HepG2 (cell line): ENCODE results near the gene CSH1. TPM values are rescaled to one million over a fixed set of nuclear protein-coding genes. Genes with fewer than 3 reads are reported as not detected.
A peak's percentile ranks its signal among the peaks of the same experiment; 100 is the strongest.

ENCODE experiments used
- ATAD3A ChIP-seq: sonication (generic); formaldehyde crosslinking; IDR thresholded peaks from 2 replicates; pipeline ENCODE4 v1.4.0; 2020; ENCODE audit warnings: missing genetic modification reagents
- FIP1L1 ChIP-seq: fragments of 200-400 bp; formaldehyde crosslinking; IDR thresholded peaks from 2 replicates; pipeline ENCODE4 v1.6.1; 2018; ENCODE audit warnings: low read depth, mild to moderate bottlenecking, low read length, moderate library complexity, borderline replicate concordance; ENCODE audit not compliant: insufficient read depth
- HNF4A ChIP-seq: sonication (generic); formaldehyde crosslinking; IDR thresholded peaks from 2 replicates; pipeline ENCODE4 v1.4.0; 2020; ENCODE audit warnings: missing genetic modification reagents
- KAT8 ChIP-seq: IDR thresholded peaks from 2 replicates; pipeline ENCODE4 v1.6.1; 2016; ENCODE audit warnings: missing genetic modification reagents, missing compliant biosample characterization
- NCOR1 ChIP-seq: fragments of 200-600 bp; sonication (generic); IDR thresholded peaks from 2 replicates; pipeline ENCODE4 v1.7.0; 2017; ENCODE audit warnings: antibody characterized with exemption, low read length, borderline replicate concordance
- NFRKB ChIP-seq: fragments of 450-650 bp; IDR thresholded peaks from 2 replicates; pipeline ENCODE4 v1.6.1; 2017
- PCBP2 ChIP-seq: fragments of 200-400 bp; formaldehyde crosslinking; optimal IDR thresholded peaks from 2 replicates; pipeline ENCODE3; 2018; ENCODE audit warnings: low read length, low read depth; ENCODE audit not compliant: poor library complexity, severe bottlenecking
- TBP ChIP-seq: sonication (generic); formaldehyde crosslinking; IDR thresholded peaks from 2 replicates; pipeline ENCODE4 v1.5.0; 2020; ENCODE audit warnings: missing genetic modification reagents
- YY1 ChIP-seq: IDR thresholded peaks from 2 replicates; pipeline ENCODE4 v1.6.1; 2011; ENCODE audit warnings: low read length, low read depth, moderate library complexity, mild to moderate bottlenecking; ENCODE audit not compliant: insufficient read depth, insufficient replicate concordance
- ZNF232 ChIP-seq: sonication (generic); formaldehyde crosslinking; IDR thresholded peaks from 2 replicates; pipeline ENCODE4 v1.4.0; 2020; ENCODE audit warnings: missing genetic modification reagents, borderline replicate concordance
- ZNF451 ChIP-seq: sonication (generic); formaldehyde crosslinking; IDR thresholded peaks from 2 replicates; pipeline ENCODE4 v1.5.0; 2020; ENCODE audit warnings: mild to moderate bottlenecking, missing genetic modification reagents
- ZNF674 ChIP-seq: sonication (generic); formaldehyde crosslinking; IDR thresholded peaks from 2 replicates; pipeline ENCODE4 v1.5.0; 2020; ENCODE audit warnings: low read depth, mild to moderate bottlenecking, missing genetic modification reagents
- ZNF713 ChIP-seq: sonication (generic); formaldehyde crosslinking; IDR thresholded peaks from 2 replicates; pipeline ENCODE4 v1.4.0; 2020; ENCODE audit warnings: mild to moderate bottlenecking, missing genetic modification reagents
- ZNF772 ChIP-seq: sonication (generic); formaldehyde crosslinking; IDR thresholded peaks from 2 replicates; pipeline ENCODE4 v1.5.0; 2020; ENCODE audit warnings: mild to moderate bottlenecking, missing genetic modification reagents
- polyA plus RNA-seq, 8 experiments: library from polyadenylated mRNA; depleted of rRNA in 3 of 8; stranded (reverse) in 7 of 8; unstranded in 1 of 8; fragments of >200 nt; fragmentation: Illumina TruSeq in 4 of 8; extraction: Trizol in 4 of 8; gene quantifications; 2 replicates each; pipeline versions ENCODE4 v1.2.1 to v1.2.3, GENCODE V29; 2011 to 2016; ENCODE audit warnings: low read depth in 4 of 8, missing spikeins in 1 of 8, mixed read lengths in 1 of 8; ENCODE audit not compliant: insufficient read depth in 1 of 8
- total RNA-seq, 5 experiments: library from RNA; depleted of rRNA; stranded (reverse); fragments of >200 nt; fragmentation: Illumina TruSeq; extraction: Trizol; gene quantifications; 2 replicates each; pipeline ENCODE4 v1.2.3, GENCODE V29; 2016; ENCODE audit warnings: low read depth in 1 of 5
- TF ChIP-seq, protein P1 (sequence below): sonication (generic); formaldehyde crosslinking; IDR thresholded peaks from 2 replicates; pipeline ENCODE4 v1.5.0; 2020; ENCODE audit warnings: mild to moderate bottlenecking, missing genetic modification reagents, borderline replicate concordance
- TF ChIP-seq, protein P2 (sequence below): IDR thresholded peaks from 2 replicates; pipeline ENCODE4 v1.6.1; 2016
- TF ChIP-seq, protein P3 (sequence below): sonication (generic); formaldehyde crosslinking; IDR thresholded peaks from 2 replicates; pipeline ENCODE4 v1.4.0; 2020; ENCODE audit warnings: mild to moderate bottlenecking, missing genetic modification reagents
- TF ChIP-seq, protein P4 (sequence below): sonication (generic); formaldehyde crosslinking; IDR thresholded peaks from 2 replicates; pipeline ENCODE4 v1.8.0; 2022; ENCODE audit warnings: missing genetic modification reagents, mild to moderate bottlenecking, moderate library complexity, borderline replicate concordance

The CSH1 gene
- total and polyA plus RNA-seq, 2 of the 13 experiments (the other 11 are each of a cell fraction or from before 2014, with no cell fraction given) = not detected

DNA sequence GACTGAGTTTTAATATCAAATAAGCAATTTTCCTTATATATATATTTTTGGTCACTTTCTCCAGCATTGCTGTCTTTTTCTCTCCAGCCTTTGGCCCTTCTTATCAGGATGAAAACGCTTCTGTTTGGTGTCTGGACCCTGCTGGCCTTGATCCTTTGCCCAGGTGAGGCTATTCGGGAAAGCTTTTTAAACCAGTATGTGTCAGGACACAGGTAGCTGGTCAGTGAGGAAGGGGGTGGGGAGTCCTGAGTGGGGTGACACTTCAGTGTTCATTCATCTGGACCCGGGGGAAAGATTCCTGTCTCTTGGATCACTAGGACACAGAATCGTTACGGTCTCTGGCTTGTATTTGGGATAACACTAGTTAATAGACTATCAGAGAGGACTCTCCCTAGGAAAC is 41.7 kb downstream of the CSH1 start (continued):
- TF ChIP-seq, protein P1, sequence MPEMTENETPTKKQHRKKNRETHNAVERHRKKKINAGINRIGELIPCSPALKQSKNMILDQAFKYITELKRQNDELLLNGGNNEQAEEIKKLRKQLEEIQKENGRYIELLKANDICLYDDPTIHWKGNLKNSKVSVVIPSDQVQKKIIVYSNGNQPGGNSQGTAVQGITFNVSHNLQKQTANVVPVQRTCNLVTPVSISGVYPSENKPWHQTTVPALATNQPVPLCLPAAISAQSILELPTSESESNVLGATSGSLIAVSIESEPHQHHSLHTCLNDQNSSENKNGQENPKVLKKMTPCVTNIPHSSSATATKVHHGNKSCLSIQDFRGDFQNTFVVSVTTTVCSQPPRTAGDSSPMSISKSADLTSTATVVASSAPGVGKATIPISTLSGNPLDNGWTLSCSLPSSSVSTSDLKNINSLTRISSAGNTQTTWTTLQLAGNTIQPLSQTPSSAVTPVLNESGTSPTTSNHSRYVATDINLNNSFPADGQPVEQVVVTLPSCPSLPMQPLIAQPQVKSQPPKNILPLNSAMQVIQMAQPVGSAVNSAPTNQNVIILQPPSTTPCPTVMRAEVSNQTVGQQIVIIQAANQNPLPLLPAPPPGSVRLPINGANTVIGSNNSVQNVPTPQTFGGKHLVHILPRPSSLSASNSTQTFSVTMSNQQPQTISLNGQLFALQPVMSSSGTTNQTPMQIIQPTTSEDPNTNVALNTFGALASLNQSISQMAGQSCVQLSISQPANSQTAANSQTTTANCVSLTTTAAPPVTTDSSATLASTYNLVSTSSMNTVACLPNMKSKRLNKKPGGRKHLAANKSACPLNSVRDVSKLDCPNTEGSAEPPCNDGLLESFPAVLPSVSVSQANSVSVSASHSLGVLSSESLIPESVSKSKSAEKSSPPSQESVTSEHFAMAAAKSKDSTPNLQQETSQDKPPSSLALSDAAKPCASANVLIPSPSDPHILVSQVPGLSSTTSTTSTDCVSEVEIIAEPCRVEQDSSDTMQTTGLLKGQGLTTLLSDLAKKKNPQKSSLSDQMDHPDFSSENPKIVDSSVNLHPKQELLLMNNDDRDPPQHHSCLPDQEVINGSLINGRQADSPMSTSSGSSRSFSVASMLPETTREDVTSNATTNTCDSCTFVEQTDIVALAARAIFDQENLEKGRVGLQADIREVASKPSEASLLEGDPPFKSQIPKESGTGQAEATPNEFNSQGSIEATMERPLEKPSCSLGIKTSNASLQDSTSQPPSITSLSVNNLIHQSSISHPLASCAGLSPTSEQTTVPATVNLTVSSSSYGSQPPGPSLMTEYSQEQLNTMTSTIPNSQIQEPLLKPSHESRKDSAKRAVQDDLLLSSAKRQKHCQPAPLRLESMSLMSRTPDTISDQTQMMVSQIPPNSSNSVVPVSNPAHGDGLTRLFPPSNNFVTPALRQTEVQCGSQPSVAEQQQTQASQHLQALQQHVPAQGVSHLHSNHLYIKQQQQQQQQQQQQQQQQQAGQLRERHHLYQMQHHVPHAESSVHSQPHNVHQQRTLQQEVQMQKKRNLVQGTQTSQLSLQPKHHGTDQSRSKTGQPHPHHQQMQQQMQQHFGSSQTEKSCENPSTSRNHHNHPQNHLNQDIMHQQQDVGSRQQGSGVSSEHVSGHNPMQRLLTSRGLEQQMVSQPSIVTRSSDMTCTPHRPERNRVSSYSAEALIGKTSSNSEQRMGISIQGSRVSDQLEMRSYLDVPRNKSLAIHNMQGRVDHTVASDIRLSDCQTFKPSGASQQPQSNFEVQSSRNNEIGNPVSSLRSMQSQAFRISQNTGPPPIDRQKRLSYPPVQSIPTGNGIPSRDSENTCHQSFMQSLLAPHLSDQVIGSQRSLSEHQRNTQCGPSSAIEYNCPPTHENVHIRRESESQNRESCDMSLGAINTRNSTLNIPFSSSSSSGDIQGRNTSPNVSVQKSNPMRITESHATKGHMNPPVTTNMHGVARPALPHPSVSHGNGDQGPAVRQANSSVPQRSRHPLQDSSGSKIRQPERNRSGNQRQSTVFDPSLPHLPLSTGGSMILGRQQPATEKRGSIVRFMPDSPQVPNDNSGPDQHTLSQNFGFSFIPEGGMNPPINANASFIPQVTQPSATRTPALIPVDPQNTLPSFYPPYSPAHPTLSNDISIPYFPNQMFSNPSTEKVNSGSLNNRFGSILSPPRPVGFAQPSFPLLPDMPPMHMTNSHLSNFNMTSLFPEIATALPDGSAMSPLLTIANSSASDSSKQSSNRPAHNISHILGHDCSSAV (CRISPR knock-in tag) = no peak
- 0 out of 2 replicates have a peak, but pooled peaks have one; percentile 41 for TF ChIP-seq ZNF772 (CRISPR knock-in tag)
- TF ChIP-seq ZNF451 (CRISPR knock-in tag) = no peak
- no peak for TF ChIP-seq ATAD3A (CRISPR knock-in tag)
- no peak for TF ChIP-seq TBP
- TF ChIP-seq HNF4A (CRISPR knock-in tag) = peak; percentile 90
- TF ChIP-seq, protein P2, sequence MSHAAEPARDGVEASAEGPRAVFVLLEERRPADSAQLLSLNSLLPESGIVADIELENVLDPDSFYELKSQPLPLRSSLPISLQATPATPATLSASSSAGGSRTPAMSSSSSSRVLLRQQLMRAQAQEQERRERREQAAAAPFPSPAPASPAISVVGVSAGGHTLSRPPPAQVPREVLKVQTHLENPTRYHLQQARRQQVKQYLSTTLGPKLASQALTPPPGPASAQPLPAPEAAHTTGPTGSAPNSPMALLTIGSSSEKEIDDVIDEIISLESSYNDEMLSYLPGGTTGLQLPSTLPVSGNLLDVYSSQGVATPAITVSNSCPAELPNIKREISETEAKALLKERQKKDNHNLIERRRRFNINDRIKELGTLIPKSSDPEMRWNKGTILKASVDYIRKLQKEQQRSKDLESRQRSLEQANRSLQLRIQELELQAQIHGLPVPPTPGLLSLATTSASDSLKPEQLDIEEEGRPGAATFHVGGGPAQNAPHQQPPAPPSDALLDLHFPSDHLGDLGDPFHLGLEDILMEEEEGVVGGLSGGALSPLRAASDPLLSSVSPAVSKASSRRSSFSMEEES (CRISPR knock-in tag) = no peak
- no peak for TF ChIP-seq YY1
- TF ChIP-seq, protein P3, sequence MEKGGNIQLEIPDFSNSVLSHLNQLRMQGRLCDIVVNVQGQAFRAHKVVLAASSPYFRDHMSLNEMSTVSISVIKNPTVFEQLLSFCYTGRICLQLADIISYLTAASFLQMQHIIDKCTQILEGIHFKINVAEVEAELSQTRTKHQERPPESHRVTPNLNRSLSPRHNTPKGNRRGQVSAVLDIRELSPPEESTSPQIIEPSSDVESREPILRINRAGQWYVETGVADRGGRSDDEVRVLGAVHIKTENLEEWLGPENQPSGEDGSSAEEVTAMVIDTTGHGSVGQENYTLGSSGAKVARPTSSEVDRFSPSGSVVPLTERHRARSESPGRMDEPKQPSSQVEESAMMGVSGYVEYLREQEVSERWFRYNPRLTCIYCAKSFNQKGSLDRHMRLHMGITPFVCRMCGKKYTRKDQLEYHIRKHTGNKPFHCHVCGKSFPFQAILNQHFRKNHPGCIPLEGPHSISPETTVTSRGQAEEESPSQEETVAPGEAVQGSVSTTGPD (CRISPR knock-in tag) = no peak
- TF ChIP-seq FIP1L1 = no peak
- TF ChIP-seq, protein P4, sequence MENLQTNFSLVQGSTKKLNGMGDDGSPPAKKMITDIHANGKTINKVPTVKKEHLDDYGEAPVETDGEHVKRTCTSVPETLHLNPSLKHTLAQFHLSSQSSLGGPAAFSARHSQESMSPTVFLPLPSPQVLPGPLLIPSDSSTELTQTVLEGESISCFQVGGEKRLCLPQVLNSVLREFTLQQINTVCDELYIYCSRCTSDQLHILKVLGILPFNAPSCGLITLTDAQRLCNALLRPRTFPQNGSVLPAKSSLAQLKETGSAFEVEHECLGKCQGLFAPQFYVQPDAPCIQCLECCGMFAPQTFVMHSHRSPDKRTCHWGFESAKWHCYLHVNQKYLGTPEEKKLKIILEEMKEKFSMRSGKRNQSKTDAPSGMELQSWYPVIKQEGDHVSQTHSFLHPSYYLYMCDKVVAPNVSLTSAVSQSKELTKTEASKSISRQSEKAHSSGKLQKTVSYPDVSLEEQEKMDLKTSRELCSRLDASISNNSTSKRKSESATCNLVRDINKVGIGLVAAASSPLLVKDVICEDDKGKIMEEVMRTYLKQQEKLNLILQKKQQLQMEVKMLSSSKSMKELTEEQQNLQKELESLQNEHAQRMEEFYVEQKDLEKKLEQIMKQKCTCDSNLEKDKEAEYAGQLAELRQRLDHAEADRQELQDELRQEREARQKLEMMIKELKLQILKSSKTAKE (CRISPR knock-in tag) = no peak
- no peak for TF ChIP-seq NFRKB
- no peak for TF ChIP-seq ZNF713 (CRISPR knock-in tag)
- no peak for TF ChIP-seq ZNF674
- peak; percentile 40; the same call in 1 of the 2 replicates for TF ChIP-seq KAT8 (CRISPR knock-in tag)
- TF ChIP-seq ZNF232 (CRISPR knock-in tag) = no peak
- no peak for TF ChIP-seq NCOR1
- TF ChIP-seq PCBP2 = no peak
